A673 (cell line): ENCODE data around the gene ICAM3.
"Not testable (repeated sequence)": the region's sequence is repeated elsewhere in the genome, so short reads cannot be mapped to it uniquely, and the experiment has no call there.

Experiments
- CTCF ChIP-seq: fragments of 300-800, 200-600 bp; sonication (generic); conservative IDR thresholded peaks from 2 replicates; pipeline ENCODE4 v1.5.1; 2017; ENCODE audit warnings: low read depth, mild to moderate bottlenecking, antibody characterized with exemption, low read length, moderate library complexity, mixed read lengths
- EZH2 ChIP-seq: fragments of 200-600 bp; sonication (generic); IDR thresholded peaks from 2 replicates; pipeline ENCODE4 v1.6.1; 2017; ENCODE audit warnings: borderline replicate concordance, low read depth, mild to moderate bottlenecking, mixed read lengths, antibody characterized with exemption, low read length; ENCODE audit not compliant: poor library complexity, severe bottlenecking

- TF ChIP-seq EZH2, CTCF: not testable (repeated sequence)
Measured at GRCh38 chr19:10377140-10377640, 37.8 kb upstream of the ICAM3 start.
